Activated CD4-positive, alpha-beta T cell treated with anti-CD3 and anti-CD28 coated beads for 48 hours (primary cell): ENCODE measurements around the gene ZP2.
"Not testable (repeated sequence)": the region's sequence is repeated elsewhere in the genome, so short reads cannot be mapped to it uniquely, and the experiment has no call there.

Source experiments
- DNase-seq: peaks from one replicate; pipeline ENCODE4 v3.0.0-alpha.2; 2020

The ZP2 gene

DNA sequence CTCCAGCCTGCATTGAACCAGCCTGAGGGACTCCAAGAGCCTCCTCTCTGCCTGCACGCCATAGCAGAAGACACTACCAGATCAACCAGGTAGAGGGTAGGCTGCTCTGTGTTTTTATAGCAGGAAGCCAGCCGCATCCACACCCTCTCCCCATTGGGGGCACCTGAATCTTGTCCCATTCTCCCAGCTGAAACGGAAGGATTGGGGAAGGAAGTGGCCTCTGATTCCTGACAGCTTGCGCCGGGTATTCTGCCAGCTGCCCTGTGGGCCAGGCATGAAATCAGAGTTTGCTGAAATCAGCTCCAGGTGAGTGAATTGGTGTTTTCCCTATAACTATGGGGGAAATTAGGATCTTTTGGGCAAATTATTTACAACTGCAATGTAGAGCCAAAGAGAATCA, at the start of gene ZP2:
Gene ZP2, minus strand, starts transcription at position 89 of the 400 bp plus-strand sequence. Its CDS starts 27 bp downstream, at position 62.
- no peak for DNase-seq

DNA sequence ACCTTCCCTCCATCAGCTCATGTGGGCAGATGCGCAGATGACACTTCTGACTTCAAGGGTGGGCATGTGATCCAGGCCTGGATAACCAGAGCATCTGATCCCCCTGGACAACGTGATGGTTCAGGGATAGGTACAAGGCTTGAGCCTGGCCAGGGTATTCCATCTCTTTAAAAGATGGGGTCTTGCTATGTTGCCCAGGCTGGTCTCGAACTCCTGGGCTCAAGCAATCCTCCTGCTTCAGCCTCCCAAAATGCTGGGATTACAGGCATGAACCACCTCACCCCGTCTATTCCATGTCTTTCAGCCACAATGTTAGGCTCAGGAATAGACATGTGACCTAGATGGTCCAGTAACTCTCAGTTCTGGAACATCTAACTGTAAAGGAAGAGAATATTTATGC, 45.9 kb upstream of the ZP2 start:
- no peak for DNase-seq

DNA sequence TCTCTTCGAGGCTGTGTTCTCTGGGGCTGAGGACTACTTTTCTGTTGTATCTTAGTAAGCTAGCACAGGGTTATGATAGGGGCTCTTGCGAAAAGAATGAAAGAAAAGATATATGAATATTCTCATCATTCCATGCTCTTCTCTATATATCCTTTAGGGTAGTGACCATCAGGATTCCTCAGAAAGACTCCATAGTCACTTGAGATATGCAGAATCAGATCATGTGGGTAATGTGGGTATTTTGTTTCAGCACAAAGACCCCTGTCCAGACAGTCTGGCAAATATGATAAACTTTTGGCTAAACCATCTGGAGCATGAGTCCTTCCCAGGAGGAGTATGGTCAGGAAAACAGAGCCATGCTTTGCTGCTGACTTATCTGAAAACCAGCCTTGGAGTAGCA, 45.3 kb upstream of the ZP2 start:
- no peak for DNase-seq

DNA sequence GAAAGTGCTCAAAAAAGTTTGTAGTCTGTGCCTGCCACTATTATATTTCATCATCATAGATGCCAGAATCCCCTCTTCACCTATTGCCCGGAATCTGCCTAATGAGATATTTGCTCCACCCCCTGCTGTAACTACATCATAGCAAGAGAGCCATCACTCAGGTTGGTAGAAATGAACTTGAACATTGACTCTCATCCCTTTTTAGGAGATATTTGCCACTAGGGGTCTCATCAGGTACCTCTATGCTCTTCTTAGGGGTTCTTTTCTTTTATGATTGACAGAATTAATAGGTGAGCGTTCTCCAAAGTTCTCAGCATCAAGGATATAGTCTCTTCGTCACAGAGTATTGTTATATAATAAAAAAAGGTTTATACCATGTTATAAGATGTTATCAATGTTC, 42.1 kb upstream of the ZP2 start:
- no peak for DNase-seq

DNA sequence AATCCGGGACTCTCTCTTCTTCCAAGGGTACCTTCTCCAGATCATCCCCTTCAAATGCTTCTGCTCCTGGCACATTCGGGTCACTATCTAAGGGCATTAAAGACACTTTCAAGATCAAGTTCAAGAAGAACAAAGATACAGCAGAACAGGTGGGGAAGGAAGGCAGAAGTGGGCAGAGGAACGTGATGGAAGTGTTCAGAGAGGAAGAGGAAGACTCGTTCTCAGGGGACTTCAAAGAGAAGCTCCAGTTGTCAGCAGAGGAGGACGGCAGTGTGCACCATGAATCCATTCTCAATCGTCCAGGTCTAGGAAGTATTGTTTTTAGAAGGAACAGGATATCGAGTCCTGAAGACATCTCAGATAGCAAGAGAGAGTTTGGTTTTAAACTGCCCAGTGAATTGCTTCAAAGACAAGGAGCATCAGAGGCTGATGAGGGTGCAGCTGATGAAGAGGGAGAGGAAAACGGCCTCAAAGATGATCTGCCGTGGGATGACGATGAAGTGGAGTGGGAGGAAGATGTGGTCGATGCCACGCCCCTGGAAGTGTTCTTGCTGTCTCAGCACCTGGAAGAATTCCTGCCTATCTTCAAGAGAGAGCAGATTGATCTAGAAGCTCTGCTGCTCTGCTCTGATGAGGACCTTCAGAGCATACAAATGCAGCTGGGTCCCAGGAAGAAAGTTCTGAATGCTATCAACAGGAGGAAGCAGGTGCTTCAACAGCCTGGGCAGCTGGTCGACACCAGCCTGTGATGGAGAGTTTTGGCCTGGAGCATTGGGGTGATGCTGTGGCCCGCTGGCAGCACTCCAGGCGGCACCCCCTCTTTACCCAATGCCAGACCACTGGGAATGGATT, 38.9 kb upstream of the ZP2 start:
- DNase-seq: no peak

DNA sequence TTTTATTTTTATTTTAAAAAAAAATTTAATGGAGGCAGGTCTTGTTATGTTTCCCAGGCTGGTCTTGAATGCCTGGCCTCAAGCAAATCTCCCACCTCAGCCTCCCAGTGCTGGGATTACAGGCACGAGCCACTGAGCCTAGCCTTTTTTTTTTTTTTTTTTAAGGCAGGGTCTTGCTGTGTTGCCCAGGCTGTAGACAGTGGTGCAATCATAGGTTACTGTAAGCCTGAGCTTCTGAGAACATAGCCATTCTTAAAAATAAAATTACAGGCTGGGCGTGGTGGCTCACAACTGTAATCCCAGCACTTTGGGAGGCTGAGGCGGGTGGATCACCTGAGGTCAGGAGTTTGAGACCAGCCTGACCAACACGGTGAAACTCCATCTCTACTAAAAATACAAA, 36.8 kb upstream of the ZP2 start:
- DNase-seq: not testable (repeated sequence)

DNA sequence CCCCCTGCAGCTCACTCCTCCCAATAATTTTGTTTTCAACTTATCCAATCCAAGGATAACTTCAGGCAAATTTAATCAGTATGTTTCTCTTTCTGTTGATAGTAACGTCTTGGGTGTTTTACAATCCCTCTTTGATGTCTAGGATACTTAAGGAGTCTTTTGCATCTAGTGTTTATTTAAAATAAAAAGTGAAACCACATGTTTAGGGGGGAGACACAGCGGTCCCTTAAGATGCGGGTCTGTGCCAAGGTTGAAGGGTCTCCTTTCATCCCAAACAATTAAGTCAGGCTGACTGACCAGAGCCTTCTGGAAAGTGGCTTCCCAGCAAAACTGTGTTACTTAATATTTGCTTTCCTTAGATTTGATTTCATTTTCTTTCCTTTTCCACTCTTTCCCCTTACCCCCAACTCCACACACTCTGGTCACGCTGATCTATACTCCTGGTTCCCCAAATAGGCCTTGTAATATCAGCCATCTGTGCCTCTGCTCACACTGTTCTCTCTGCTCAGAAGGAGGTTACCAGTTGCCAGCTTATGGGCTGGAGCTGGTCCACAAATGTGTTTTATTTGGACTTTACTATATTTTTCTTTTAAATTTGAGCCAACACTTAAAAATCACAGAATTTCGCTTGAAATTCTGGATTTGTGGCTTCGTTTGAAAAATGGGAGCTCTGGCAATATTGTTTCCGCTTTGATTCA, 33.3 kb upstream of the ZP2 start:
- no peak for DNase-seq

DNA sequence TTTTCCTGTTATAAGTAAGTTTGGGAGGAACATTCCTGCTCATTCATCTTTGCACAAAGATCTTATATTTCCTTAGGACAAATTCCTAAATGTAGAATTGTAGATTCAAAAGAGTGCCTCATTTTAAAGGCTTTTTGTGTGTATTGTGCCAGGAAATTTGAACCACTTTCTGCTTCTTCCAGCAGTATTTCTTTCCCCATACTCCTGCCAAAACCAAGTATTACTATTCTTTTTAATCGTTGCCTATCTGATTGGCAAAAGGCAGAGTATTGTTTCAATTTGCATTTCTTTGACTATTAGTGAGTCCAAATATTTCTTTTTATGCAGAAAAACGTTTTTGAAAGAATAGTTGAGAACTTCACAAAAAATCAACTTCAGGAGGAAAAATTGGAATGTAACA, 31.4 kb upstream of the ZP2 start:
- no peak for DNase-seq

DNA sequence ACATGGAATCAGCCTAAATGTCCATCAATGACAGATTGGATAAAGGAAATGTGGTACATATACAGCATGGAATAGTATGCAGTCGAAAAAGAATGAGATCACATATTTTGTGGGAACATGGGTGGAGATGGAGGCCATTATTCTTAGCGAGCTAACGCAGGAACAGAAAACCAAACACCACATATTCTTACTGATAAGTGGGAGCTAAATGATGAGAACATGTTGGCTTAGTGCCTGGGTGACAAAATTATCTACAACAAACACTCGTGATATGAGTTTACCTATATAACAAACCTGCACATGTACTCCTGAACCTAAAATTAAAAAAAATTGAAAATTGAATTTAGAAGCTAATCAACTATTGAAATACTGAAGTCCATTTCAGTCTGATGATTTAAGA, 28.3 kb upstream of the ZP2 start:
- no peak for DNase-seq

DNA sequence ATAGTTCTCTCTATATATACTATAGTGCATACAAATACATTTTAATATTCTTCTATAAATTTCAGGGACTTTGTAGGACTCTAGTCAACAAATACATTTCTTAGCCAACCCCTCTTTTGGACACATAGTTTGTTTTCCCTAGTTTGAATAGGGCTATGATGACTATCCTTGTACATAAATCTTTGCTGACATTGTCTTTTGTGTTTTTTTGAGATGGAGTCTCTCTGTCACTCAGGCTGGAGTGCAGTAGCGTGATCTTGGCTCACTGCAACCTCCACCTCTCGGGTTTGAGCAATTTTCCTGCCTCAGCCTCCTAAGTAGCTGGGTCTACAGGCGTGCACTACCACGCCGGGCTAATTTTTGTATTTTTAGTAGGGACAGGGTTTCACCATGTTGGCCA, 25.5 kb upstream of the ZP2 start:
- no peak for DNase-seq

DNA sequence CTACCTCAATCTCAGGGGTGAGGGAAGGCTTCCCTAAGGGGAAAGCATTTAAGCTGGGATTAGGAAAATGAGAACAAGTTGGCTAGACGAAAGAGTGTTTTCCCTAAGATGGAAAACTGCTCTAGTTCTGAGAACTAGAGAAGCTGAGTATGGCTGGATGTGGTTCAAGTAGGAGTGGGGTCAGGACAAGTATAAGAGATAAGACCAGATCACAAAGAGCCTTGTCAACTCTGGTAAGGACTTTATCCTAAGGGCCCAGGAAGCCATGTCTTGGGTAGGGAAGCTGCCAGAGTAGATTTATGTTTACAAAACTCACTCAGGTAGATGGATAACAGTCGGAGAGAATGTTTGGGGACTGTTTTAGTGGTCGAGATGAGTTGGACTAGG, 23.8 kb upstream of the ZP2 start:
- DNase-seq: no peak

DNA sequence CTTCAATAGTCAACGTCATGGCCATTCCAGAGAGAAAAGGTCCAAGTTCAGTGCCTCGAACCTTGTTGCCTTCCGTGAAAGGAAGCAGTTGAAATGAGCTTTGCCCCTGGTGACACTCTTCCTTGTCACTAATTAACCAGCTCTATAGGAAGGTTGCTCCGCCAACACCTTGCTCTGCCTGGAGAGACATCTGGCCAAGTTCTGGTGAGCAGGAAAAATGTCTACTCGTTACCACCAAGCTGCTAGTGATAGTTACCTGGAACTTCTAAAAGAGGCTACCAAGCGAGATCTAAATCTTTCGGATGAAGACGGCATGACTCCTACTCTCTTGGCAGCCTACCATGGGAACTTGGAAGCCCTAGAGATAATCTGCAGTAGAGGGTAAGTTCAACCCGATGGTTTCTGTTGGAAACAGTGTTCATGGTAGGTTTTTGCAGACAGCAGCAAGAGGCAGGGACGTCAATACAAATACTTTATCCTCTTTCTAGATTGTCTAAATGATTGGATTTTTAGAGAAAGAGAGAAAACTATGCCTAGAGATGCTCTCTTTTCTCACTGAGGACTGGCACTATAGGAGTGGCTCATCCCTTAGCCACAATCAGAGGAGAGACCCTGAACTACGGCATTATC, 22.3 kb upstream of the ZP2 start, which contains the start of gene ANKS4B:
Gene ANKS4B, plus strand, starts transcription at position 179 of the 630 bp plus-strand sequence. Its CDS starts 39 bp downstream, at position 218.
- no peak for DNase-seq

DNA sequence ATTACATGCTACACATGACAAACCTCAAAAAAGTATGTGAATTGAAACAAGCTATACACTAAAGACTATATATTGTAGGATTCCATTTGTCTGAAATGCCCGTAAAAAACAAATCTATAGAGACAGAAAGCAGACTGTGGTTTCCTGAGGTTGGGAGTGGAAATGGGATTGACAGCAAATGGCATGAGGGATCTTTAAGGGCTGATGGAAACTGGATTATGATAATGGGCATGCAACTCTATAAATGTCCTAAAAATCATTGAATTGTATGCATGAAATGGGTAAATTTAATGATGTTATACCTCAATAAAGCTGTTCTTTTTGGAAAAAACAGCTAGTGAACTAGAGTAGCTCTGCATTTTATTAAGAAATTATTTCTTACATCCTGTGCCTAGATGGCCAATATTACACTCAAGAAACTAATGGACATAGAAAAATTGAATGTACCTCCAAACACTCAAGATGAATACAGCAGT, 21.7 kb upstream of the ZP2 start:
- DNase-seq: no peak

DNA sequence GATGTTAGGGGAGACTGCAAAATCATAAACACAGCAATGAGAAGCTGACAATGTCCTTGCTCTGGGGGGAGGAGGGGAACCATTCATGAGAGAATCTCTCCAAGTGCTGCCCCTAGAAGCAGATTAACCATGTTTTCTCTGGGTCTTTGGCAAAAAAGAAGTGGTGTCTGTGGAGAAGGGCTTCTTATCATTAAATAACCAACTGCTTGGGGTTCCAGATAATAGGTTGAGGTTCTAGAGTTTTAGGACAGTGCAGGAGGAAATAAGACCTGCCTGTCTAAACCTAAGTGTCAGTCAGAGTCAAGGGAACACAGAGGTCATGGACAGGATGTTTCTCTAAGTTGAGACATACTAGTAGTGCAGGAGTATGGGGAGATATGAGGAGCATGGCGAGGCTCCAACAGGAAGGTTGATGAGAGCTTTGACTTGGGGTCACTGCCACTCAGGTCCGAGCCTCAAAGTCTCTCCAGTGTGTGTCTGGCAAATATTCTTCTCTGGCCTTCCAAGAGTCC, 17.0 kb upstream of the ZP2 start:
- DNase-seq: no peak

DNA sequence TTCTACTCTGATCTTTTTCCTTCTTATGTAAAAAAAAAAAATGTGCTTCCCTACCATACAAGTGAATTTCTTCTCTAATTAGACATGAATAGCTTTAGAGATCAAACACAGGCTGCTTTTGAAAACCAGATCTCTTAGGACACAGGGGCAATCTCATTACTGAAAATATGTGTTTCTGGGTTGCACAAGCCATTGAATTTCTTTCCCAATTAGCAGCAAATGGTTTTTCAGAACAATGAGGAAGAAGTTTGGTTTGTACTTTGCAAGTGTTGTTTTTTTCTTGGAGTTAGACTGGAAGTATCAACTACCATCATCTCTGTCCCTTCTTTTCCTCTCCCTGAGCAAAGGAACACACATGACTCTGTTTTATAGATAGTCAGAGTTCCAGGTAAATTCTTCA, 16.5 kb upstream of the ZP2 start:
- DNase-seq: no peak

DNA sequence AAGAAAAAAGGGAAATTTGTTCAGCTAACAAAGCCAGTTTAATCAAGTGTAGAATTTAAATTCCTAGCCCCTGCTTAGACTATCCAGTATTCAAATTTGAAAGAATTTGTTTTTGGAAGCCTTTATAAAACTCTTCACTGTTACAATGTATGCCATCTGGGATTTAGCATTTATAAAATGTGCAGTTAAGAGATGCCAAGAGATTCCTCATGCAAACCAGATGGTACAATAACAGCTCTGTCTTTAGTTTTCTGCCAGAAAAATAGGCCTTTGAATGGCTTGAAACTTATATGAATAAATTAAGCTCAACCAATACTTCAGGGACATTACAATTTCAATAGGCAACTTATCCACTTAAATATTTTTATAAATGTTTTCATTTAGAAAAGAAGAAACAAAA, 15.4 kb upstream of the ZP2 start:
- no peak for DNase-seq

DNA sequence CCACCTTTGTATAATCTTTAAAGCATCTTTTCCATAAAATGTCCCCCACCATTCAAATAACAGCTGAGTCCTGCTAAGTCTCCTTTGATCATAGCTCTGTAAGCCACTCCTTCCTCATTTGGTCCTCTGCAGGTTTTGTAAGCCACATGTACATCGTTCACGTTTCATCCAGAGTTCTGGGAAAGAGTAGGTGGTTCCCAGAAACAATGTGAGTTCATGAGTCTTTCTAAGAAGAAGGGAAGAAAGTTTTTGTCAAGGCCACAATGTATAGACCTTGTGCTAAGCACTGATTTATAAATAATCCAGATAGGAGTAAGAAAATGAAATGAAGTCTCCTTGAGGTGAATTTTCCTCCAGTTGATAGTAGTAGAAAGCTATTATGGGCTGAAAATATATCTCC, 13.4 kb upstream of the ZP2 start:
- DNase-seq: no peak

DNA sequence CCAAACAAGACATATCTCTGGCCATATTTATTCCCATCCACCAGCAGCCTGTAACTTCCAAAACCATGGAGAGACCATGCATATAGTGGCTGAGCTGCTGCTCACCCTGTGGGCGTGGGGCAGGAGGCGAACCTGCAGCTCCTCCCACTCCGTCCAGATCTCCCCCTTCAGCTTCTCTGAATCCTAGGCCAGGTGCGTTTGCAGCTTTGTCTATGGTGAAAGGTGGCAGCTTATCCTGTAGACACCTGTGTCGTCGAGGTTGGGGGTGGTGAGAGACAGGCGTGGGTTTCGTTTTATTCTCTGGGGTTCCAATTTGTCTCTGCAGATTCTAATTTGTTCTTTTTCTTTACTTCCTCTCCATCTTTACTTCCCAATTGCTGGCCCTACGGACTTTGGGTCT, 12.4 kb upstream of the ZP2 start:
- no peak for DNase-seq

DNA sequence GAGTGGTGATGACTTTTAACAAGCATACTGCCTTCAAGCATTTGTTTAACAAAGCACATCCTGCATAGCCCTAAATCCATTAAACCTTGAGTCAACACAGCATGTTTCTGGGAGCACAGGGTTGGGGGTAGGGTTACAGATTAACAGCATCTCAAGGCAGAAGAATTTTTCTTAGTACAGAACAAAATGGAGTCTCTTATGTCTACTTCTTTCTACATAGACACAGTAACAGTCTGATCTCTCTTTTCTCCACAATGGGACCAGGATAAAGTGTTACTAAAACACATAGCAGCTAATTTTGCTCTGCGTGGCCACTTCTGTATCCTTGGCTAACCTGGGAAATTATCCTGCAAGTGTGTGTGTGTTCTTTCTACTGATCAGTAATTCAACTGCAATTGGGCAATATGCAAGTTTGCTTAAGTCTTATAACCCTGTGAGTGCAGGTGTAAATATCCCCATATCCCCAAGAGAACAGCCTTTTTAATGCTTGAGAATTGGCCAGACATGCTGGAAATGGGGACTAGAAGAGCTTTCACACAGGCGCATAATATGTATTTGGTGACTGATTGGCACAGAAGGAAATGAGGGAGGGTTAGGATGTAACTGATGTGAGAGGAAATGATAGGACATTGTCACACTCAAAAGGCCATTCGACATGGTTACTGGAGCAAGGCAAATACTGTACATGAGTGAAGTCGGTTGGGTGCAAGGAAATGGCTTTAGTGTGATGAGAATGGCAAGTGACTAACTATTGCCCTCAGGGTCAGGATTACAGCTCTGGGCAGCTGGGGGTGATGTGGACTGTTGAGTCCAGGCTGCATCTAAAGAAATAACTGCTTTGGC, 11.3 kb upstream of the ZP2 start:
- no peak for DNase-seq

DNA sequence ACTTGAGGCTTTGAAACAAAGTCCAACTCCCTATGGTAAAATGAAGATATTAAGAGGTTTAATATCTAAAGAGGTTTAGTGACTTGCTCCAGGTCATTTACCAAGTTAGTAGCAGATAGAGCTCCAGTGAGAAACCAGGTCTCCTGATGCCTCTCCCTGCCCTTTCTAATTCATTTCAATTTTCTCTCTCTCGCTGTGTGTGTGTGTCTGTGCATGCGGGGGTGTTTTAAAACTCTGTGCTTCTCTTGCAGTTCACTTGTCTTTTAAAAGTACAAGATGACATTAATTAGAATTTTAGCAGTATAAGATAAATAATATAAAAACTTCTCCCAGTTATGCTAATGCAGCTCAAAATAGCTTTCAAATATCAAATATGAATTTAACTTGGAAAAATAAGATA, 8.2 kb upstream of the ZP2 start:
- no peak for DNase-seq

DNA sequence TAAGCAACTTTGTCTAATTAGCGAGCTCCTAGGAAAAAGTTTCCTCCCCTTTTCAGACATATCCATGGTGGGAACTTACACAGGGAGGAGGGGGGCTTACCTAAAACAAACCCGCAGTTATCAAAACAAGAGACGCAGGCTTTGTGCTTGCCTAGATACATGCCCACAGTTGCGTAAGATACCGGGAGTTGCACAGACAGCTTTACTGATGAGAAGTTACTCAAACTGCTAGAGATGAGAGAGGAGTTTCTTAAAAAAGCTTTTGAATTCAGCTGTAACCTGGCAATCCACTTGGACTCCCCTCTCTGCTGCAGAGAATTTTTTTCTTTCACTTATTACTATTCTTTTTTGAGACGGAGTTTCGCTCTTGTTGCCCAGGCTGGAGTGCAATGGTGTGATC, 6.8 kb upstream of the ZP2 start:
- DNase-seq: no peak

DNA sequence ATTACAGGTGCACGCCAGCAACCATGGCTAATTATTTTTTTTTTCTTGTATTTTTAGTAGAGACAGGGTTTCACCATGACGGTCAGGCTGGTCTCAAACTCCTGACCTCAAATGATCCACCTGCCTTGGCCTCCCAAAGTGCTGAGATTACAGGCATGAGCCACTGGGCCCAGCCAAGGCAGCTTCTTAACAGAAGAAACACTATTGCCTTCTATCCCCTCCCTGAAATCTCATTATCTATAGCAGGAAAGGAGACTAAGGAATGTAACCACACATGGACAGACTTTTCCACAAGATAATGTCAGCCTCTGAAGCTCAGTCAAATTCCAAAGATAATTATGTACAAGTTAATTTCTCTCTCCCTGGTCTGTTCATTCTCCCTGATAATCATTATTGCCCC, 5.7 kb upstream of the ZP2 start:
- DNase-seq: no peak

DNA sequence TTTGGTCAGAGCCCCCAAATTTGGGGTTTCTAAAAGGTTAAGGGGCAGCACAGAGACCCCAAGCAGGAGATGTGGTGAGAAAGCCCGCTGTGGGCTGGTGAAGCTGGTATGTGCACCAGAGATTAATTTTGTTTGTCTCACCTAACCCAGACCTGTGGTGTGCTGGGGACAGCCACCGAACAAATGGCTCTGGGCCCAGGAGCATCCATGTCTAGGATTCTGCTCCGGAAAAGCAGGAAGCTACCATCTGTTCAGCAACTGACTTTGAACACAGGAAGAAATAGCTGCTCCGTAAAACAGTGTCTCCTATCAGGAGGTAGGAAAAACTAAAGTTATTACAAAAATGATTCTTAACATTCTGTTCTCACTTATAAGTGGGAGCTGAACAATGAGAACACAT, 2.7 kb upstream of the ZP2 start:
- DNase-seq: no peak
